Stomach smooth muscle (tissue), 2 donors: ENCODE results near the gene RPTOR.

ENCODE experiments used
- H3K27ac ChIP-seq: one replicate; pipeline ENCODE4 v1.7.0; 2013; ENCODE audit warnings: mild to moderate bottlenecking, low read length, inconsistent platforms
- H3K27me3 ChIP-seq, 2 donors: one replicate each; pipeline ENCODE4 v1.7.0; 2013; ENCODE audit warnings: low read length in 2 of 2; ENCODE audit not compliant: insufficient read depth in 2 of 2, control insufficient read depth in 1 of 2
- H3K36me3 ChIP-seq, 2 donors: one replicate each; pipeline ENCODE4 v1.7.0; 2013; ENCODE audit warnings: low read length in 2 of 2; ENCODE audit not compliant: control insufficient read depth in 2 of 2, insufficient read depth in 2 of 2
- H3K4me1 ChIP-seq: one replicate; pipeline ENCODE4 v1.7.0; 2013; ENCODE audit warnings: low read length; ENCODE audit not compliant: control insufficient read depth, insufficient read depth
- H3K4me3 ChIP-seq, 2 donors: one replicate each; pipeline ENCODE4 v1.7.0; 2013; ENCODE audit warnings: low read length in 2 of 2
- H3K9ac ChIP-seq, 2 donors: one replicate each; pipeline ENCODE4 v1.7.0; 2013; ENCODE audit warnings: low read length in 2 of 2, mild to moderate bottlenecking in 1 of 2
- H3K9me3 ChIP-seq, 2 donors: one replicate each; pipeline ENCODE4 v1.7.0; 2013; ENCODE audit warnings: low read length in 2 of 2; ENCODE audit not compliant: control insufficient read depth in 2 of 2
- donor health status: healthy.
- donor health status: Pancreatic carcinoma.

RPTOR gene

DNA sequence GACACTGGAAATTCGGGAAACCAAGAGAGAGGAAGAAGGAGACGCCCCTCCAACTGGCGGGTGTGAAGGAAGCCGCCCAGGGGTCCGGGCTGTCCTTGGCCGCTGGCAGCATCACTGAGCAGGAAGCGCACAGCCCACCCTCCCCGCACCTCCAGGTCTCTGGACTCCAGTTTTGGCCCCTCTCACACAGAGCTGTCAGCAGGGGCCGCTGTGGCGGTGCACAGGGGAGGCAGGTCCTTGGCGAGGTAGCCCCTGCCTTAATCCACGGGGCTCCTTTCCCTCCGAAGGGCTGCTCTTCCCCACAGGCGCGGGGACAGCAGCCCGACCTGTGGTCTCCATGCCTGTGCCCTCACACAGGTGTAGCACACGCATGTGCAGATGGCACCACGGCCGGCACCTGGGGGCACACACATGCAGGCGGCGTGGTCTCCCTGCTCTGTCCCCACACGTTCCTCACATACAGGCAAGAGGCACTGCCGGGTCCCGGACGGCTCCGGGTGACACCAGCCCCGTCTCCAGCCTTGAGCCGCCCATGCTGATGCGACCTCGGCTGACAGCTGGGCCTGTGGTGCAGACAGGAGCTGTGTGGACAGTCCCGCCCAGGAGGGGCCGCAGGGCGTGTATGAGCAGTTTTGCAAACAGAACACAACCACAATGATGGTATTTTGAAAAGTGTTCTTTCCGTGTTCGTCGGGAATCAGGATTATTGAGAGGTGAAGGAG, 420.4 kb downstream of the RPTOR start:
- no peak overlapping the region for H3K9ac ChIP-seq
- H3K4me1 ChIP-seq = peaks cover 42% of the 10 kb centered on the region
- no peaks in the 10 kb centered on the region for H3K9me3 ChIP-seq
- no peak overlapping the region for H3K4me3 ChIP-seq
- H3K27ac ChIP-seq = no peak overlapping the region
- H3K36me3 ChIP-seq = peaks cover 2 to 3% of the 10 kb centered on the region in 2 donors
- no peaks in the 10 kb centered on the region for H3K27me3 ChIP-seq

DNA sequence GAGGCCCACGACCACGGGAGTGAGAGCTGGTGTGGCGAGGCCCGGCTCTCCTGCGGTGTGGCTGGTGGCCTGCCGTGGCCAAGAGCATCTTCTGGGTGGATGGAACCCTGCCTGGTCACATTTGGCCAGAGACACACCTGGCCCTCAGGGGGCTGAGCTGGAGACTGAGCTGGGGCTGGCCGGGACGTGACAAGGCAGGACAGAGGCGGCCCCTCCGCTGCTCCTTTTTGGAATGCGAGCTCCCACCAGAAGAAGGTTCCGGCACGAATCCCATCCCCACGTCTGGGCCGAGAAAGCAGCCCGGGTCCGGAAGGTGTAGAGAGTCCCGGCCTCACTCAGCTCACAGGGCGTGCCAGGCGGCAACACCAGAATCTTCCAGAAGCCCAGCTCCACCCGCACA, 421.0 kb downstream of the RPTOR start:
- Histone ChIP-seq H3K9ac (no peak overlapping the region), H3K4me3 (no peak overlapping the region), H3K4me1 (peaks cover 42% of the 10 kb centered on the region), H3K36me3 (peaks cover 2 to 3% of the 10 kb centered on the region in 2 donors), H3K9me3 (no peaks in the 10 kb centered on the region), H3K27ac (no peak overlapping the region), H3K27me3 (no peaks in the 10 kb centered on the region)

DNA sequence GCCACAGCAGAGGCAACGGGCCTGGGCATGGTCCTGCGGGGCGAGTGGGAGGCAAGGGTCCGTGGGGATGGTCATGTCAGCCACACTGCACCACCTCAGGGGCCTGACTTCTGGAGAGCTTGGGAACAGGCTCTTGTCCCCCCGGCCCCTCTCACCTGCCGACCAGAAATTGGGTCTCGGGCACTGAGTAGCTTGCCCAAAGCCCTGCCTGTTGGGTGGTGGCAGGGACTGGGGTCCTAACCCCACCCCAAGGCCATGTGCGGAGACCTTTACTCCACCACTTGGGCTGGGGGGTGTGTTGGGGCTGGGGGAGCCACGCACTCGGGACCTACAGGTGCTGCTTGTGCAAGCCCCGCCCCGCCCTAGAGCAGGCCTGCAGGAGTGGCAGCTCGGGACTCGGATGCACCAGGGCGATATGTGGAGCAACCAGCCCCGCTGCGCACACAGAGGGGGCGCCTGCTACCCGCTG, 422.8 kb downstream of the RPTOR start:
- Histone ChIP-seq H3K36me3 (peaks cover 2 to 3% of the 10 kb centered on the region in 2 donors), H3K27me3 (no peaks in the 10 kb centered on the region), H3K9ac (no peak overlapping the region), H3K4me1 (peaks cover 34% of the 10 kb centered on the region), H3K27ac (no peak overlapping the region), H3K9me3 (no peaks in the 10 kb centered on the region), H3K4me3 (no peak overlapping the region)

DNA sequence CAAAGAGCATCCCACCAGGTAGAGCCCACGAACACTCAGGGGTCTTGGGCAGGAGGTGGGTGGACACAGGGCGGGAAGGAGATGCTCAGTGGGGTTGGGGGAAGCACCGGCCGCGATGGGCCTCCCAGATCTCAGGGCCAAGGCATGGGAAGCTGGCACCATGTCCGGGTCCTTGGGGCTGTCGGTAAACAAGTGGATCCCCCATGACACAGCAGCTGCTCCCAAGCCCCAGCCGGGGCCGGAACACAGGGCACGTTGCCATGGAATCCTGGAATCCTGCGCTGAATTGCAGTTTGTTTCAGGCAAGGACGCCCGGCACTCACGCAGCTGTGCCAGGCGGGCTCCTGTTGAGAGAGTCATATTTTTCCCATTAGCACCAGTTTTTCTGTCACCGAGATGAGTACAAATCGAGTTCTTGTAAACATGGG, 424.0 kb downstream of the RPTOR start:
- H3K27ac ChIP-seq = peak overlapping the region; percentile 41
- H3K9ac ChIP-seq = peak overlapping the region; percentile 42
- peaks cover 0 to 3% of the 10 kb centered on the region in 2 donors for H3K36me3 ChIP-seq
- H3K27me3 ChIP-seq = no peaks in the 10 kb centered on the region
- H3K9me3 ChIP-seq = no peaks in the 10 kb centered on the region
- H3K4me3 ChIP-seq = peak overlapping the region in 1 of 2 donors; percentile 47
- H3K4me1 ChIP-seq = peaks cover 34% of the 10 kb centered on the region

DNA sequence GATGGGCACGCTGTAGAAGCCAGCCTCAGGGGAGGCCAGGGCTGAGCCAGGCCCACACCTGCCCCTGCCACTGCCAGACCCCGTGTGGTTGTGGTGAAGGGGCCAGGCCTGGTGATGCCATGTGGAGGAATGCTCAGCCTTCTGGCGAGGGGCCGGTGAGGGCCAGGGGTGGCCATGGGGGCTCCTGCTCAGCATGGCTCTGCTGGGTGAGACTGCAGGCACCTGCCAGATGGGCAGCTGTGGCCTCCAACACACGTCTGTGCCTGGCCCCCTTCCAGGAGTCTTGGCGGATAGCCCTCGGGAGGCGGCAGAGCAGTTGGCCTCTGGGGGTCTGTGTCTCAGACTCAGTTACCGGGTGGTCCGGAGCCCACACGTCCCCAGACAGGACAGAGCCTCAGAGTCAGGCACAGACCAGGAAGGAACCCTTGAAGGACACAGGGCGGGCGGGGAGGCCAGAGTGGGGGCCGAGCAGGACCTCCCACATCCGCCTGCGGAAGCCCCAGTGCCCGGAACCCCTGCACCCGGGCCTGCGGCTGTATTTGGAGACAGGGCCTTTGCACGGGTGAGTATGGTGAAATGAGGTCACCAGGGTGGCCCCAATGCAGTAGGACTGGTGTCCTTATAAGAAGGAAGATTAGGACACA, 424.5 kb downstream of the RPTOR start:
- Histone ChIP-seq H3K27me3 (no peaks in the 10 kb centered on the region), H3K4me1 (peaks cover 34% of the 10 kb centered on the region), H3K9ac (peak overlapping the region in 1 of 2 donors; percentile 42), H3K27ac (peak overlapping the region; percentile 41), H3K9me3 (no peaks in the 10 kb centered on the region), H3K4me3 (peak overlapping the region in 1 of 2 donors; percentile 47), H3K36me3 (peaks cover 0 to 3% of the 10 kb centered on the region in 2 donors)

DNA sequence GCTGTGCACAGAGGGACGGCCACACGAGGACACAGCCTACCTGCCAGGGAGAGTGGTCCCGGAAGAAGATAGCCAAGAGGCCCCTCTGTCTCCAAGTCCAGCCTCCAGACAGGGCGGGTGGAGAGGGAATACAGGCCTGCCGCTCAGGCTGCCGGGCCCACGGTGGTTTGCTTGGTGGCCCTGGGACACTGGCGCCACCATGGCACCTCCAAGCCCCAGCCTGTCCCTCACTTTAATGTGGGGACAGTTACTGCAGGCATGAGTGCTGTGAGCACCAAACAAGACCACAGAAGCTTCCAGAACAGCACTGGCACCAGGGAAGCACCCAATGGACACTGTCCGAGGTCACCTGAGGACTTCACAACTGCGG, 425.0 kb downstream of the RPTOR start:
- Histone ChIP-seq H3K9me3 (no peaks in the 10 kb centered on the region), H3K27me3 (no peaks in the 10 kb centered on the region), H3K36me3 (peaks cover 0 to 3% of the 10 kb centered on the region in 2 donors), H3K27ac (no peak overlapping the region), H3K4me1 (peaks cover 34% of the 10 kb centered on the region), H3K9ac (peak overlapping the region in 1 of 2 donors; percentile 13), H3K4me3 (peak overlapping the region in 1 of 2 donors; percentile 16)

DNA sequence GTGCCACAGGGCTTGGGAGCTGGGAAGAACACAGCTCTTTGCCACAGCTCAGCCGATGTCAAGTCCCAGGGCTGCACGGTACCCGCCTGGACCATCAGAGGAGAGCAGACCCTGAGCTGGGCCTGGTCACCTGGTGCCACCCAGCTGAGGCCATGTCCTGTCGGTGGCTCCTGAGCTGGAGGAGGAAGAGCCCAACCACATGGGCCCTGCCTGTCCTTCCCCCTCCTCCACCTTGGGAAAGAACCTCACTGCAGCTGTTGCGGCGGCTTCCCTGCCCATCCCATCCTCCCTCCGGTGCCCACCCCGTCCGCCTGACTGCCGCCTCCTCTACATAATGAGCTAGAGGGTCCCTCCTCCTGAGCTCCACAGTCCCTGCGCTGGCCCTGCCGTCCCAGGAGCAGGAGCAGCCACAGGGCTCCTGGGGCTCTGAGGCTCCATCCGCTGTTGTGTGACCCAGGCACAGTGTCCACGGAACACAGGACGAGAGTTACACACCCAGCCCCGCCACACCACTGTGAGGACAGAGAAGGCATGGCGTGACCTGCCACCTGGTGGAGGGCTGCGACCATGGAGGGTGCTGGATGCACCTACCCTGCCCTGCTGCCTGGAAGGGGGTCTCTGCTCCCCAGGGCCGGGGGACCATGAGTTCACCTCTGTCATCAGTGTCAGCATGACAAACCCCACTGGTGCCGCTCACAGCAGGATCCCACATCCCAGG, 425.6 kb downstream of the RPTOR start:
- peak overlapping the region; percentile 13 to 37 for H3K9ac ChIP-seq
- peaks cover 34% of the 10 kb centered on the region for H3K4me1 ChIP-seq
- peaks cover 0 to 3% of the 10 kb centered on the region in 2 donors for H3K36me3 ChIP-seq

DNA sequence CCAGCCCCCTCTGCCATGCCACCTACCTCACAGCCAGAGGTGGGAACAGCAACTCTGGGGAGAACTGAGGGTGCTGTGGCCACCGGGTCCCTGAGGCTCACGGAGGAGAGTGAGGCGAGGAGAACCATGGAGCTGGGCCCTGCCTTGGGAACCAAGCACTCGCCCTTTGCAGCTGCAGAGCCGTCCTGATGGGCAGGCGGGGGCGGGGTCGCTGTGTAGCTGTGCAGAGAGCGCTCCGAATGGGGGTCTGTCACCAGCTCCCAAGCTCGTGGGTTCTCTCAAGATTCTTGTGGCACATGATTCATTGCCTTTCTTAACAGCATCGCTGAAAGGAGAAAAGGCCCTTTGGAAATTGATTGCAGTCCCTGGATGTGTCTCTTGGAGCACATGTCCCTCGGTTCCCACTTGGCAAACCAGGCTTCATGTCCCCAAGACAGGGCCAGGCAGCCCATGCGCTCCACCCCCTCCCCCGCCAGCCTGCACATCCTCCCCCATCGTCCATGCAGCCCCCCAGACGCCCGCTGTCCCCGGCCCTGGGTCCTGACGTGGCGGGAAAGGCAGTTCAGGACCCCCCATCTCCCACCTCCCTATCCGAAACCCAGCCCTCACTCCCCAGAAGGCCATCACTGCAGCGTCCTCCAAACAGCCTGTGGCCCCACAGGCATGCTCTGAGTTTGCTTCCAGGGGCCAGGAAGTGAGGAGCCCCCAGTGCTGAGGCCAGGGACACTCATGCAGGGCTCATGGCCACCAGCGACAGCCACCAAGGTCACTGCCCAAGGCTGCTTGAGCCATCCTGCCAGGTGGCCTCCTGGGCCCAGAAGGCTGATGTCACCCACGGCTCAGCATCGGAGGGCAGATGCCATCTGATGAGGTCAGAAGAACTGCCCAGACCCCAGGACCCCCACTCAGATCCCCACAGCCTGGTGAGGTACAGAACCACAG, 426.4 kb downstream of the RPTOR start:
- Histone ChIP-seq H3K27me3 (no peaks in the 10 kb centered on the region), H3K4me3 (no peak overlapping the region), H3K4me1 (peaks cover 34% of the 10 kb centered on the region), H3K36me3 (no peaks in the 10 kb centered on the region), H3K9ac (no peak overlapping the region), H3K27ac (no peak overlapping the region), H3K9me3 (no peaks in the 10 kb centered on the region)

More for the DNA sequence above, 425.6 kb downstream of the RPTOR start:
- Histone ChIP-seq H3K27me3 (no peaks in the 10 kb centered on the region), H3K27ac (no peak overlapping the region), H3K9me3 (no peaks in the 10 kb centered on the region), H3K4me3 (peak overlapping the region in 1 of 2 donors; percentile 16)

DNA sequence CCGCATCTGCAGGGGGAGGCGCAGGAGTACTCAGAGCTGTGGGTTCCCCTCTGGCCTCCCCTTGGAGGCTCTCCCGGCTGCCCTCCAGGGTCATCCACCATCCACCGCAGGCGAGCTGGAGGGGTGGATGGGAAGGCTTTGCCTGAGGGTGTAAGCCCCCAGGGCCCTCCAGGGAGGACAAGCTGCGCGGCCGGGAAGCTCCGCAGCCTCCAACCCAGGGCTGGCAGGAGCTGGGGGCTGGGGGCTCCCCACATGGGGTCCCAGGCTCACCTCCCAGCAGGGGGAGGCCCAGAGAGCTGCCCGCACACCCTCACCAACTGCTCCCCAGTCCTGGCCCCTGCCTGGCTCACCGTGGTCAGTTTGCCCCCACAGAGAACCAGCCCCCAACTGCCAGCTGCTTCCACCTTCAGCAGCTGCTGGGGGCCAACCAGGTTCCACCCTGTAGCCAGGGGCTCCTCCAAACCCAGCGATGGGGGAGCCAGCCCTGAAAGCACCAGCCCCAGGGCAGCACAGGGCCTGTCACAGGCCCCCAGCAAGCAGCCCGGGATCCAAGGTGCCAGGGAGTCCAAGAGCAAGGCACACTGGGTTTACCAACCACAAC, 427.2 kb downstream of the RPTOR start:
- Histone ChIP-seq H3K4me1 (peaks cover 34% of the 10 kb centered on the region), H3K4me3 (no peak overlapping the region), H3K9ac (no peak overlapping the region), H3K9me3 (no peaks in the 10 kb centered on the region), H3K36me3 (no peaks in the 10 kb centered on the region), H3K27me3 (no peaks in the 10 kb centered on the region), H3K27ac (no peak overlapping the region)
